ENCODE results near the gene L3MBTL4. TPM values are rescaled to one million over a fixed set of nuclear protein-coding genes. Genes with fewer than 3 reads are reported as not detected.
"Not testable (repeated sequence)": the region's sequence is repeated elsewhere in the genome, so short reads cannot be mapped to it uniquely, and the experiment has no call there.

The L3MBTL4 gene
- 8.5 TPM for total RNA-seq

- no peak for DNase-seq (ENCODE audit: low spot score)
Measured at GRCh38 chr18:6414723-6415417, at the start of gene L3MBTL4. TSS of gene L3MBTL4 (minus strand) at chr18:6414911. CDS start at chr18:6311625, 103,286 bp downstream.

DNA sequence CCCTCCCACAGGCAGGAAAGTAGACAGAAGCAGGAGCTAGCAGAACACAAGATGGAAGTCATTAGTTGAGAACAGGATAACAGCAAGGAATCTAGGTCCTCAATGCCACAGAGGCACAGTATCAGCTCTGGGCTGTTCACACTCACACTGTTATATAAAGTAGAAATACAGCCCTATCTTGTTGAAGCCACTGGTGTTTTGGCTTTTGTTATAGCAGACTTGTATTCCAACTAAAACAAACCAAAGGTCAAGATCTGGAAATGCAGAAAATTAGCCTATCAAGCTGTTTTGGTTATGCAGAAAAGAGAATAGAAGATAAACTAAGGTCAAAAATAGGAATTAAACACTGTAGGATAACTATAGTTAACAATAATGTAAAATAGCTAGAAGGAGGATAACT lies 37.5 kb upstream of the L3MBTL4 start:
- no peak for DNase-seq (ENCODE audit: low spot score)

DNA sequence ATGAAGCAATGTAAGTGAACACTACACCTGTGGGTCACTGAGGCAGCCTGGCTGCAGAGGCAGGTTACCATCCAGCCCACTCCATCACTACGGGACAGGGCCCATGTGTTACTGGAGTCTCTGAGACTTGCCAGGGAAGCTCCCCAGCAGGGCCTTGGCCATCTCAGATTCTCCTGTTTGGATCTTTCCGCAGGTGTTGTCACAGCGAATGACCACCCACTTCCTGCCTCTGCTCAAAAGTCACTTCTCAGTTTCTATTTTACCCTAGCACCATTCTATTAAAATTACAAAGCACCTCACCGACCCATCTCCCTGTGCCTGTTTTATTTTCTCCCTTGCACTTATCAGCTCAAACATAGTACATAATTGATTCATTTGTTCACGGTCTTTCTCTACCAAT lies 34.5 kb upstream of the L3MBTL4 start:
- no peak for DNase-seq (ENCODE audit: low spot score)

GRCh38 chr18:6444466-6445228 lies 29.9 kb upstream of the L3MBTL4 start:
- no peak for DNase-seq (ENCODE audit: low spot score)

GRCh38 chr18:6441200-6441599 lies 26.5 kb upstream of the L3MBTL4 start:
- DNase-seq (ENCODE audit: low spot score): no peak

DNA sequence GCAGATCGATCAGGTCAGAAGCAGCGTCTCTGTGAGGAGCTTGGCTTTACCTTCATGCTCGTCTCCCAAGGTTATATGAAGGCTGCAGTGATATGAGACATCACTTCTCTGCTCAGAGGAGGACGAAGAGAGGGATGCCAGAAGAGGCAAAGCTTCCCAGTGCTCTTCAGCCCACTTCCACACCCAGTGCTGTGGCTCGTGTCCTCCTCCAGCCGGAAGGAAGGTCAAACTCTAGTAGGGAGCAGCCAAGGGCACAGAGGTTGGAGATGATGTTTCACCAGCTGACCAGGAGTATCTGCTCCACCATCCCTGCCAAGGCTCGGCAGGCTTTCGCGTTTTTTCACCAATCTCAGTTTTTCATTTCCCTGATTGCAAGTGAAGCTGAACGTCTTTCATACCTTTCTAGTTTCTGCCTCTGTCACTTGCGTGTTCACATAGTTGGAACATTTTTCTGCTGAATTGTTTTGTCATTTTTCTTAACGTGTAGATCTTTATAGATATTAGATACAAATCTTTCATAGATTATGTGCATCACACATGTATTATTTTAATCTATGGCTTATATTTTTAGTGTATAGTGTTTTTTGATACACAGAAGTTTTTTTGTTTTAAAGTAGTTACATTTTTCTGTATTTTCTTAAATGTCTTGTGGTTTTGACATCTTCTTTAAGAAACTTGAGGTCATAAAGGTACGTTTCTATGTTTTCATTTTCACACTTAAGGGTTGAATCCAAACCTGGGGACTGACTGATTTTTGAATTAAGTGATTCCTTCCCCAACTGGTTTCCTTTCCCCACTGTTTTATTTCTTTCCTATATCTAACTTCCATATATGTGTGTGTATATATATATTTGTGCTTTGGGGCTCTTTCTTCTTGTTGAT lies 23.5 kb upstream of the L3MBTL4 start:
- no peak for DNase-seq (ENCODE audit: low spot score)

DNA sequence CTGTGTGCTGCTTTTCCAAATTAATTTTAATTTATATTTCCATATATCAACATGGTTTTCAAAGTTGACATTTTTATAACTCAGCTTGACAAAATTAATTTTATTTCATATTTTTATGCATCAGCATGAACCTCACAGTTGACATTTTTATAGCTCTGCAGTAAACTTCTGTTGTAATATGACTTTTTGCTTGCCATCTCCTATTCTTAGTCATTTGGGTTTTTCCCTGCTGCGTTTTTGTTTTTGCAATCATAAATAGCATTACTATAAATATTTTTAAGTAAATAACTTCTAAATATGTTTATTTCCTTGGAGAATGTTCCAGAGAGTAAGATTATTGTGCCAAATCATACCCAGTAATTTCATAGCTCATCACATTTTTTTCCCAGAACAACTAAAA lies 21.0 kb upstream of the L3MBTL4 start:
- DNase-seq (ENCODE audit: low spot score): no peak

DNA sequence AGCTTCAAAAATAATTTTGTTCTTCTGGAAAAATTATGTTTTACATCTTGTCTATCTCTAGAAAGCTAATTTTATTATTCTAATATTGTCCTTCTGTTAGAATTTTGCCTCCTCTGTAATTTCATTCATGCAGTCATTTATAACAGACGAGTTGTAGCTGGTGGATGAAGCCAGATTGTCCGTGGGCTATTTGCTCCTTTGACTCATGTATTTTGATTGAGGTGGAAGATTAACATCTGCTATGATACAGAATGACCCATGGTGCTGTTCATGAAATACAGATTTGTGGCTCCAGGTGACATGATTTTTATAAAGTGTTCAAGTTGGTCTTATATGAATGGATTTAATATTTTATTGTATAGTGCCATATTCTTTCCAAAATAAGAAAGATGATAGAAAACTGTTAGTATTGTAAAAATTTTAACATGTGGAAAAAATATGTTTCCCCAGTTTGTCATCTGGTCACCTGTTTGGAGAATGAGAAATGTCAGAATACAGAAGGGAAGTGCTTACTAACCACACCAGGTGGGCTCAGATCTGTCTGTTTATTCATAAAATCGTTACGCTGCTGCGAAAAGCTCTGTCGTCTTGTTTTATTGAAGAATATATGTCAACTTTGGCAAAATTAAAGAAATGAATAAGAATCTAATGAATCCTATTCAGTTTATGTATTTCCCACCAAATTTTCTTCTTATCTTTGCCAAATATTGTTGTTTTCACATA lies 20.4 kb upstream of the L3MBTL4 start:
- DNase-seq (ENCODE audit: low spot score): no peak

- DNase-seq (ENCODE audit: low spot score): no peak
Measured at GRCh38 chr18:6434481-6434880, 19.8 kb upstream of the L3MBTL4 start.

- no peak for DNase-seq (ENCODE audit: low spot score)
Measured at GRCh38 chr18:6431659-6432318, 17.1 kb upstream of the L3MBTL4 start.

DNA sequence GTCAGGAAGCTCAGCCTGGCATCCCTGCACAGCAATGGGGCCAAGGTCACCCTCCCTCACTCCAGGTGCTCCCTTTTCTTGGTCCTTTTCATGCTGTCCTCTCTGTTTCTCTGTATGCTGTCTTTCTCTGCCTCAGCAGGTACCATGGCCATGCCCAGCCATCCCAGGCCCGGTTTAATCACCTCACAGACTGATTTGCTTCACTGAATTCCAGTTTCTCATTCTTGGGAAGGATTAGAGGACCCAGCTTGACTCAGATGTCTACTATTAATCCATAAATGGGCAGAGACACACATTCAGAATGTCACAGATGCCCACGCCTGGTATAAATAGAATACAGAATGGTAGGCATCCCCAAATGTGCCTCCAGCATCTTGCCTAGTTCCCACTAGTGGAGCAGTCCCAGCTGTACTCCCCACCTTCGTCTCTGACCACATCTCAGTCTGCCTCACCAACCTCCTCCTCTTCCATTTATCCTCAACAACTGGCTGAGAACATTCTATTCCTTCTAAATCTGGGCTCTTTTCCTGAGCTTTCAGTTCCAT lies 14.2 kb upstream of the L3MBTL4 start:
- no peak for DNase-seq (ENCODE audit: low spot score)

GRCh38 chr18:6427286-6427685 lies 12.6 kb upstream of the L3MBTL4 start:
- DNase-seq (ENCODE audit: low spot score): no peak

DNA sequence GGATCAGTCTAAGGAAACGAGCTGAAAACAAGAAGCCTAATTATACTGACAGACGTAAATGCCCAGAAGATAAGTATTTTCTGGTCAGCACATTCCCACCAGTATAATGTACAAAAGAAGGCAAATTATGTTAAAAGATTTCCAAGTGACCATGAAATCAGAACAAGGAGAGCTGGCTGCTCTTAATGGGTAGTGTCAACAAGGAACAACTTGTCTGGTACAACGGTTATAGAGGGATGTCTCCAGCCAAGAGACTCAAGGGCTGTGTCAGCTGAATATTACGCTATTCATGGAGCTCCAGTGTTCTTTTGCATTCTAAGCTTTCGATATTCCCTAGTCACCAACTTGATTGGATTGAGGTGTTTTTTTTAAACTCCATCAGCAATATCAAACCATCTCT lies 8.6 kb upstream of the L3MBTL4 start:
- no peak for DNase-seq (ENCODE audit: low spot score)

DNA sequence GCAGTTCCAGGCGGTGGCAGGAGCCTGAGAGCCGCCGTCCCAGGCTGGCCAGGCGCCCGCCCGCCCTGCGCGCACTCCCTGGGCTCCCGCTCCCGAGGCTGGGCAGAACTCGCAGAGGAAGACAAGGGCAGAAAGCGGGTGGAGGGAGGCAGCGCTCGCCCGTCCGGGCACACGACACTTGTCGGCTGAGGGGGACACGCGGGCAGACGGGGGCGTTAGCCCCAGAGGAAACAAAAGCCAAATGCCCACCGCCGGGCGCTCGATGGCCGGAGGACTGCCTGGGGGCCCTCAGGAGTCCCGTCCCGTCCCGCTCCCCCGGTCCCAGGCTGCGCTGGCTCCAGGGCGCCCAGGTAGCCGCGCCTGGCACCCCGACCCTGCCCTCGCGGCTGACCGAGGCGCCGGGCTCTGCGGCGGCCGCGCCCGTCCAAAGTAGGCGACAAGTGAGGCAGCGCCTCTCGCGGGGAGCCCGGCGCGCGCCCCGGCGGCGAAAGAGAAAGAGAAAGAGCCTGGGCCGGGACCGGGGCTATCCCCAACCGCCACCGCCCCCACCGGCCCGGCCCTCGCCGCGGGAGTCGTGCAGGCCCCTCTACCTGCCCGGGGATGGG lies 491 bp downstream of the L3MBTL4 start:
- peak; percentile 71 for DNase-seq (ENCODE audit: low spot score)

- DNase-seq (ENCODE audit: low spot score): no peak
Measured at GRCh38 chr18:6413579-6414117, 1.1 kb downstream of the L3MBTL4 start.

DNA sequence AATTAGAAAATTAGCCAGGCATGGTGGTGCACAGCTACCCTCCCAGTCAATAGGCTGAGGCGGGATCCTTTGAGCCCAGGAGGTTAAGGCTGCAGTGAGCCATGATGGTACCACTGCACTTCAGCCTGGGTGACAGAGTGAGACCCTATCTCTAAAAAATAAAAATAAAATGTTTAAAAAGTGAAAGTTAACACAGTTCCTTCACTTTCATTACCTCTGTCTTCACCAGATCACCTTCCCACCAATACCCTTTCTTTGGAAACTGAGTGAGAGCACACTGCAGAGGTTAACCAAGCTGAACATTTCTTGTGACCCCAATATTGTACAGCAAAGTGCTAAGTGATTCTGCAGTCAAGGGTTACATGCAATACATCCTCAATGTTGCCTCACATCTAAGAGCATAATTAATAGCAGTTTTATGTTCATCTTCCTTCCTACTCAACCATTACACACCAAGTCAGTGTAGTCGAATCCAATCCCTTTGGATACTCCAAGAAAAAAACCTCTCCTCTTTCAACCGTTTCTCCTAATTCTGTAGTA lies 1.7 kb downstream of the L3MBTL4 start:
- no peak for DNase-seq (ENCODE audit: low spot score)

DNA sequence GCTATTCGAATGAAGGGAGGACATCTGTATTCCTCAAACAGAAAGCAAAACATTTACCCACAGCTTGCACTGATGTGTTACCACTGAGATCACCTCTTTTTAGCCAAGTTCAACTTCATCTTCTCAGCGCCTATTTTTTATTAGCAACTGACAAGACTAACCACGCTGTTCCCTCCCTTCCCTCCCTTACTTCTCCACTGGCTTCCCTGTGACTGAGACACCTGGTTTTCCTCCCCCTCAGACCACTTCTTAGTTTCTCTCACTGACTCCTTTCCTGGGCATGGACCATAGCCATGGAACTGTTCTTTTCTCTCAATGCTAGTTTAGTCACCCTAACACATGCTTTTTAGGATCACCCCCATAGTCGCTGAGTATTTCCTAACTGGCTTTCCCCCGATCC lies 3.3 kb downstream of the L3MBTL4 start:
- no peak for DNase-seq (ENCODE audit: low spot score)

- DNase-seq (ENCODE audit: low spot score): no peak
Measured at GRCh38 chr18:6409933-6410332, 4.8 kb downstream of the L3MBTL4 start.

DNA sequence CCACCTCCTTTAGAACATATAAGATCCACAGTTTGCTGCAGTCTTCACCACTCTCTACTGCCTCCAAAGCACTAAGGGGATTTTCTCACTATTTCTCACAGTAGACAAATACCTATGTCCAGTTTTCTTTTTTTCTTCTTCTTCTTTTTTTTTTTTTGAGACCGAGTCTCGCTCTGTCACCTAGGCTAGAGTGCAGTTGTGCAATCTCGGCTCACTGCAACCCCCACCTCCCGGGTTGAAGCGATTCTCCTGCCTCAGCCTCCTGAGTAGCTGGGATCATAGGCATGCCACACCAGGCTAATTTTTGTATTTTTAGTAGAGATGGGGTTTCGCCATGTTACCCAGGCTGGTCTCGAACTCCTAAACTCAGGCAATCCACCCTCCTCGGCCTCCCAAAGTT lies 6.2 kb downstream of the L3MBTL4 start:
- DNase-seq (ENCODE audit: low spot score): not testable (repeated sequence)

DNA sequence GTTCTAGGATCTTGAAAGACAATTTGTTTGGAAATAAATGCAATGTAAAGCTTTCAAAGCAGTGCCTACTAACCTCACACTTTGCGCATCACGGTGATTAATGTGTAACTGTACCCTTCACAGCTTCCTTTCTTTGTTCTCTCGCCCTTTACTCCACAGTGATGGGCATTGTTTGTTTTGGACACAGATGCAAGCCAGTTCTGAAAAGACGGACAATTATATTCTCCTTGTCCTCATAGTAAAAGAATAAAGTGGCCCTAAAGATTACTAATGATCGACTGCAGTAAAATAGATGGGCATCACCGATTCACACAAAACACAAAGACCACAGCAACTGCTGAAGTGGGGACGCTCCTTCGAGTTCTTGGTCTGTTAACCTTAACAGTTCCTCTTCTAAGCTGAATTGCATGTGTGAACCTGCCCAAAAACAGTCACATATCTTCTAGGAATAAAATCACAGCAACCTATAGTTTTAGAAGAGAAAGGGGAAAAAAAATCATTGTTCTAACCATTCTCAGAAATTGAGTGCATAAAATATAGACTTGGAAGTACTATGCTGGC lies 7.7 kb downstream of the L3MBTL4 start:
- no peak for DNase-seq (ENCODE audit: low spot score)
